ENCODE measurements around the gene TMEM106A. TPM values are rescaled to one million over a fixed set of nuclear protein-coding genes. Genes with fewer than 3 reads are reported as not detected.

Gene TMEM106A
- total and polyA plus RNA-seq, 2 of the 13 experiments (the other 11 are each of a cell fraction or from before 2014, with no cell fraction given), result 16.9 to 35.9 TPM

DNA sequence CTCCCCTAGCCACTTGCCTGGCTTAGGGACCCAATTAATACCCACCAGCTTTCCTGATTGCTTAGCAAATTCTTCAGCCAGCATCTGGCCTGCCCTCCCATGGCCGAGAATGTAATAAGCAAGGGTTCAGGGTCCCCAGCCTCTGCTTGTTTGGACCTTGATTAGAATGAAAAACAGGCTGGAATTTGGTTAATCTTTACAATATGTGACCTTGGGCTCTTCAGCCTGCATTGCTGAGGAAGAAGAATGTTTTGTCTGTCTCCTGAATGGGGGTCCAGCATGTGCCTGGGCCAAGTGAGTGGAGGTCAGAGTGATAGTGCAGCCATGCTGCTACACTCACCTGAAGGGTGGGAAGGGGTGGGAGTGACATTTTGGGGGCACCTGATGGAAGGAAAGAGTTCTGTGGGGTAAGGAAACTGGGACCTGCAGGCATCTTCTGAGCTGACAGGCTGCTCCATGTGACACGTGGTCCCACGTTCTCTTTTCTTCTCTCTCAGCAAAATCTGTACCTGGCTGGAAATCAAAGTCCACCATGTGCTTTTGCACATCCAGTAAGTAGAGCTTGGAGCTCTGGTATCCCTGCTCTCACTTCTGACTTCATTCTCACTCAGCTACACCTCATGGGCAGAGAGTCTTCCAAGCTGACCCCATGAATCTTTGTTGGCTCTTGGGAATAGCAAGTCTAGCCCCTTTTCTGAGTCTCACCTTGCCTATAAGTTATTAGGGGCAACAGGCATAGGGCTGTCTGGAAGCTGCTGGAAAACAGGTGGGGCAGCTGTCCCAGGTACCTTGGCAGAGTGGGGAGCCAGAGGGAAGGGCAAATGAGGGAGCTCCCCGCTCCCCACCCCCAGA is 5.3 kb downstream of the TMEM106A start (continued):
- TF ChIP-seq, protein P1, sequence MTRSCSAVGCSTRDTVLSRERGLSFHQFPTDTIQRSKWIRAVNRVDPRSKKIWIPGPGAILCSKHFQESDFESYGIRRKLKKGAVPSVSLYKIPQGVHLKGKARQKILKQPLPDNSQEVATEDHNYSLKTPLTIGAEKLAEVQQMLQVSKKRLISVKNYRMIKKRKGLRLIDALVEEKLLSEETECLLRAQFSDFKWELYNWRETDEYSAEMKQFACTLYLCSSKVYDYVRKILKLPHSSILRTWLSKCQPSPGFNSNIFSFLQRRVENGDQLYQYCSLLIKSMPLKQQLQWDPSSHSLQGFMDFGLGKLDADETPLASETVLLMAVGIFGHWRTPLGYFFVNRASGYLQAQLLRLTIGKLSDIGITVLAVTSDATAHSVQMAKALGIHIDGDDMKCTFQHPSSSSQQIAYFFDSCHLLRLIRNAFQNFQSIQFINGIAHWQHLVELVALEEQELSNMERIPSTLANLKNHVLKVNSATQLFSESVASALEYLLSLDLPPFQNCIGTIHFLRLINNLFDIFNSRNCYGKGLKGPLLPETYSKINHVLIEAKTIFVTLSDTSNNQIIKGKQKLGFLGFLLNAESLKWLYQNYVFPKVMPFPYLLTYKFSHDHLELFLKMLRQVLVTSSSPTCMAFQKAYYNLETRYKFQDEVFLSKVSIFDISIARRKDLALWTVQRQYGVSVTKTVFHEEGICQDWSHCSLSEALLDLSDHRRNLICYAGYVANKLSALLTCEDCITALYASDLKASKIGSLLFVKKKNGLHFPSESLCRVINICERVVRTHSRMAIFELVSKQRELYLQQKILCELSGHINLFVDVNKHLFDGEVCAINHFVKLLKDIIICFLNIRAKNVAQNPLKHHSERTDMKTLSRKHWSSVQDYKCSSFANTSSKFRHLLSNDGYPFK (CRISPR knock-in tag; IDR thresholded peaks at IDR 0.05; ENCODE audit: borderline replicate concordance), result no peak
- TF ChIP-seq GTF3A (CRISPR knock-in tag; conservative IDR thresholded peaks at IDR 0.05) (no peak), MAFG (CRISPR knock-in tag; IDR thresholded peaks at IDR 0.05) (no peak), ZNF329 (CRISPR knock-in tag; IDR thresholded peaks at IDR 0.05; ENCODE audit: low read depth) (peak; percentile 19; the same call in 1 of the 2 replicates), ZNF235 (CRISPR knock-in tag; IDR thresholded peaks at IDR 0.05; ENCODE audit: borderline replicate concordance) (no peak), ZFP37 (CRISPR knock-in tag; IDR thresholded peaks at IDR 0.05; ENCODE audit: borderline replicate concordance) (no peak; the same call in 1 of the 2 replicates), MBNL3 (CRISPR knock-in tag; conservative IDR thresholded peaks at IDR 0.05) (no peak), TGIF2 (CRISPR knock-in tag; IDR thresholded peaks at IDR 0.05) (peak; percentile 28; the same call in 1 of the 2 replicates), ATRX (CRISPR knock-in tag; IDR thresholded peaks at IDR 0.05; ENCODE audit: borderline replicate concordance) (no peak), AGO1 (IDR thresholded peaks at IDR 0.05; ENCODE audit: low read depth, low read length, poor library complexity, severe bottlenecking) (no peak), POLR2AphosphoS2 (IDR thresholded peaks at IDR 0.05; ENCODE audit: low read depth, low read length) (no peak), SYNCRIP (IDR thresholded peaks at IDR 0.05; ENCODE audit: insufficient read depth, low read depth, low read length) (no peak), KAT2B (IDR thresholded peaks at IDR 0.05; ENCODE audit: borderline replicate concordance, low read depth, low read length) (no peak), TBP (CRISPR knock-in tag; IDR thresholded peaks at IDR 0.05) (no peak), NONO (IDR thresholded peaks at IDR 0.05) (no peak), NONO (CRISPR knock-in tag; conservative IDR thresholded peaks at IDR 0.05) (peak; percentile 67; the same call in 1 of the 2 replicates), HCFC1 (IDR thresholded peaks at IDR 0.05; ENCODE audit: low read depth, low read length) (no peak)
- TF ChIP-seq, protein P2, sequence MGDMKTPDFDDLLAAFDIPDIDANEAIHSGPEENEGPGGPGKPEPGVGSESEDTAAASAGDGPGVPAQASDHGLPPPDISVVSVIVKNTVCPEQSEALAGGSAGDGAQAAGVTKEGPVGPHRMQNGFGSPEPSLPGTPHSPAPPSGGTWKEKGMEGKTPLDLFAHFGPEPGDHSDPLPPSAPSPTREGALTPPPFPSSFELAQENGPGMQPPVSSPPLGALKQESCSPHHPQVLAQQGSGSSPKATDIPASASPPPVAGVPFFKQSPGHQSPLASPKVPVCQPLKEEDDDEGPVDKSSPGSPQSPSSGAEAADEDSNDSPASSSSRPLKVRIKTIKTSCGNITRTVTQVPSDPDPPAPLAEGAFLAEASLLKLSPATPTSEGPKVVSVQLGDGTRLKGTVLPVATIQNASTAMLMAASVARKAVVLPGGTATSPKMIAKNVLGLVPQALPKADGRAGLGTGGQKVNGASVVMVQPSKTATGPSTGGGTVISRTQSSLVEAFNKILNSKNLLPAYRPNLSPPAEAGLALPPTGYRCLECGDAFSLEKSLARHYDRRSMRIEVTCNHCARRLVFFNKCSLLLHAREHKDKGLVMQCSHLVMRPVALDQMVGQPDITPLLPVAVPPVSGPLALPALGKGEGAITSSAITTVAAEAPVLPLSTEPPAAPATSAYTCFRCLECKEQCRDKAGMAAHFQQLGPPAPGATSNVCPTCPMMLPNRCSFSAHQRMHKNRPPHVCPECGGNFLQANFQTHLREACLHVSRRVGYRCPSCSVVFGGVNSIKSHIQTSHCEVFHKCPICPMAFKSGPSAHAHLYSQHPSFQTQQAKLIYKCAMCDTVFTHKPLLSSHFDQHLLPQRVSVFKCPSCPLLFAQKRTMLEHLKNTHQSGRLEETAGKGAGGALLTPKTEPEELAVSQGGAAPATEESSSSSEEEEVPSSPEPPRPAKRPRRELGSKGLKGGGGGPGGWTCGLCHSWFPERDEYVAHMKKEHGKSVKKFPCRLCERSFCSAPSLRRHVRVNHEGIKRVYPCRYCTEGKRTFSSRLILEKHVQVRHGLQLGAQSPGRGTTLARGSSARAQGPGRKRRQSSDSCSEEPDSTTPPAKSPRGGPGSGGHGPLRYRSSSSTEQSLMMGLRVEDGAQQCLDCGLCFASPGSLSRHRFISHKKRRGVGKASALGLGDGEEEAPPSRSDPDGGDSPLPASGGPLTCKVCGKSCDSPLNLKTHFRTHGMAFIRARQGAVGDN (CRISPR knock-in tag; IDR thresholded peaks at IDR 0.05), result peak; percentile 94
- TF ChIP-seq, protein P3, sequence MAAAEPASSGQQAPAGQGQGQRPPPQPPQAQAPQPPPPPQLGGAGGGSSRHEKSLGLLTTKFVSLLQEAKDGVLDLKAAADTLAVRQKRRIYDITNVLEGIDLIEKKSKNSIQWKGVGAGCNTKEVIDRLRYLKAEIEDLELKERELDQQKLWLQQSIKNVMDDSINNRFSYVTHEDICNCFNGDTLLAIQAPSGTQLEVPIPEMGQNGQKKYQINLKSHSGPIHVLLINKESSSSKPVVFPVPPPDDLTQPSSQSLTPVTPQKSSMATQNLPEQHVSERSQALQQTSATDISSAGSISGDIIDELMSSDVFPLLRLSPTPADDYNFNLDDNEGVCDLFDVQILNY (CRISPR knock-in tag; conservative IDR thresholded peaks at IDR 0.05), result no peak; the same call in 1 of the 2 replicates
- TF ChIP-seq, protein P4, sequence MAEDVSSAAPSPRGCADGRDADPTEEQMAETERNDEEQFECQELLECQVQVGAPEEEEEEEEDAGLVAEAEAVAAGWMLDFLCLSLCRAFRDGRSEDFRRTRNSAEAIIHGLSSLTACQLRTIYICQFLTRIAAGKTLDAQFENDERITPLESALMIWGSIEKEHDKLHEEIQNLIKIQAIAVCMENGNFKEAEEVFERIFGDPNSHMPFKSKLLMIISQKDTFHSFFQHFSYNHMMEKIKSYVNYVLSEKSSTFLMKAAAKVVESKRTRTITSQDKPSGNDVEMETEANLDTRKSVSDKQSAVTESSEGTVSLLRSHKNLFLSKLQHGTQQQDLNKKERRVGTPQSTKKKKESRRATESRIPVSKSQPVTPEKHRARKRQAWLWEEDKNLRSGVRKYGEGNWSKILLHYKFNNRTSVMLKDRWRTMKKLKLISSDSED (CRISPR knock-in tag; IDR thresholded peaks at IDR 0.05), result no peak

Measured in HepG2 (cell line).